ENCODE results near the gene MYOM3. TPM values are rescaled to one million over a fixed set of nuclear protein-coding genes. Genes with fewer than 3 reads are reported as not detected.

MYOM3 gene
- total and polyA plus RNA-seq, 2 of the 13 experiments (the other 11 are each of a cell fraction or from before 2014, with no cell fraction given): 5.8 to 15.3 TPM

GRCh38 chr1:24022581-24023361 is 89.2 kb downstream of the MYOM3 start (continued):
- TF ChIP-seq ZC3H13 (CRISPR knock-in tag; IDR thresholded peaks at IDR 0.05) (0 out of 2 replicates have a peak, but pooled peaks have one; percentile 57), BRD4 (CRISPR knock-in tag; IDR thresholded peaks at IDR 0.05) (no peak), AHR (CRISPR knock-in tag; IDR thresholded peaks at IDR 0.05) (no peak), RERE (CRISPR knock-in tag; IDR thresholded peaks at IDR 0.05; ENCODE audit: low read depth) (0 out of 2 replicates have a peak, but pooled peaks have one; percentile 29), ATRX (CRISPR knock-in tag; IDR thresholded peaks at IDR 0.05; ENCODE audit: borderline replicate concordance) (no peak), TCF7L2 (IDR thresholded peaks at IDR 0.05; ENCODE audit: low read depth, low read length) (no peak), MXI1 (IDR thresholded peaks at IDR 0.05; ENCODE audit: borderline replicate concordance, low read depth, low read length) (peak; percentile 20; the same call in 1 of the 3 replicates), ATF2 (CRISPR knock-in tag; IDR thresholded peaks at IDR 0.05) (no peak), ZNF879 (CRISPR knock-in tag; IDR thresholded peaks at IDR 0.05) (no peak), PBX2 (CRISPR knock-in tag; IDR thresholded peaks at IDR 0.05) (no peak), ZNF276 (CRISPR knock-in tag; IDR thresholded peaks at IDR 0.05; ENCODE audit: low read depth) (peak; percentile 57; the same call in 1 of the 2 replicates), CBX5 (CRISPR knock-in tag; IDR thresholded peaks at IDR 0.05; ENCODE audit: borderline replicate concordance) (no peak), ZNF670 (CRISPR knock-in tag; IDR thresholded peaks at IDR 0.05; ENCODE audit: borderline replicate concordance) (peak; percentile 75; the same call in 1 of the 2 replicates), GATAD1 (CRISPR knock-in tag; IDR thresholded peaks at IDR 0.05) (peak; percentile 52; the same call in 1 of the 2 replicates), ATF7-NPFF (CRISPR knock-in tag; IDR thresholded peaks at IDR 0.05; ENCODE audit: low read depth) (no peak), ZXDC (CRISPR knock-in tag; IDR thresholded peaks at IDR 0.05) (no peak)

Data from HepG2 (cell line).